HG03175 (cell line): ENCODE measurements around the gene RTEL1.
A peak's percentile ranks its signal among the peaks of the same experiment; 100 is the strongest.

Experiments used
- ATAC-seq: cut with Tn5 transposase; IDR thresholded peaks from one replicate; pipeline ENCODE4 v1.9.1; 2021; ENCODE audit warnings: mild to moderate bottlenecking, moderate library complexity; ENCODE audit not compliant: unreplicated experiment

Gene RTEL1

GRCh38 chr20:63698739-63699465 lies 40.8 kb downstream of the RTEL1 start:
- no peak for ATAC-seq

DNA sequence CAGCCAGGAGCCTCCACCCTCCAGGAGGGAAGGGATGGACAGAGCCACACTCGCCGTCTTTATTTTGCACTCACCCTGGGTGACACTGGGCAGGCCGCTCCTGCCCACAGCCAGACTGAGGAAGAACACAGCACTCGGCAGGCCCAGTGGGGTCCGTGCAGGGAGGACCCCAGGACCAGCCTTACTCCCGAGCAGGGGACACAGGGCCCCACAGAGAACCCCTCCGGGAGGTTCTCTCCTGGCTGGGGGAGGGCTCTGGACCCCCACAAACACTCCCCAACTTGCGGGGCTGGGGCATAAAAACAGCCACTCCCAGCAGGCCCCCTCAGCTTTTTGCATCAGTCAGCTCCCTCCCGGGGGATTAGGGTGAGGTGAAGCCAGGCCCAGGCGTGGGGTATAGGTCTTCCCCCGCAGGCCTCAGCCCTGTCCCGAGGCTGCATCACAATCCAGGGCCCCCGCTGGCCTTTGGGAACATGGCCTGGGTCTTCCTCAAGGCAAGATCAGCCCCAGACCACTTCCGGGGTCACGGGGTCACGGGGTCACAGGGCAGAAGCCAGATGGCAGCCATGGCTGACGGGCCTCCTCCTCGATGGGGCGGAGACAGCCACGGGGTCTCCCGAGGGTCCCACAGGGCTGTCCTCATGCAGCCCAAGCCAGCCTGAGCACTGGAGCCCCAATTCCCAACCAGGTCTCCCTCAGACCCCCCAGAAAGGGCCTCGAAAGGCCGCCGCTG lies 41.5 kb downstream of the RTEL1 start:
- ATAC-seq: no peak

DNA sequence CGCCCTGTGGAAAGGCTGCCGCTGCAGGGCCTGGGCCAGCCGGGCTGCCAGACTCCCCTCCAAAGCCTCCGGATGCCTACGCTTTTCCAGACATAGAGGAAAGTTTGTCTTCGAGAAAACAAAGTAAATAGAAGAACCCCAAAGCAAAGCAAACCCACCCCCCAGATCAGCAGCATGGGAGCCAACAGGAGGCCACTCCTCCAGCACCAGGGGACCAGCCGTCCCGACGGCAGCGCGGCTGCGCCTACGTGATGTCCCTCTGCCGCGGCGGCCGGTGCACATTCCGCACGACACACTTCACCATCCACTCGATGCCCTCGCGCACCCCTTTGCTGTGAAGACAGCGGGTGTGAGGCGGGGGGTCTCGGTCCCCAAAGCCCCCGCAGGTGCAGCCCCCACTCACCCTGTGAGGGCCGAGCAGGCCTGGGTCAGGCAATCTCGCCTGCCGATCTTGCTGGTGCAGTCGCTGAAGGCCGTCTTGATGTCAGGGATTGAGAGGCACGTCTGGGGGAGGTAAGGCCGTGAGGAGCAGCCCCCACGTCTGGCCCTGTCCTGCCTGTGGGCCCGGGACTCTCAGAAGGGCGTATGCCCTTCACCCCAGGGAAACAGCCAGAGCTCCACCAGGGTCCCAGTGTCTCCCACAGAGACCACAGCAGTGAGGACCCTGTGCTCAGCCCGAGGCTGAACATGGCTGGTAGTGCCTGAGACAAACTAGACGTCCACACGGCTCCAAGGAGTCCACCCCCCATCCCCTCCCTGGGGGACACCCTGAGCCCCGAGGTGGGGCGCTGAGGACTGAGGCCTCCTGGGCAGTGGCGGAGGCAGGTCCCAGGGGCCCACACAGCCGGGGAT lies 42.3 kb downstream of the RTEL1 start:
- ATAC-seq: no peak

- no peak for ATAC-seq
Observed at GRCh38 chr20:63701051-63701328, 42.9 kb downstream of the RTEL1 start.

- ATAC-seq: no peak
Observed at GRCh38 chr20:63701329-63702035, 43.4 kb downstream of the RTEL1 start.

- ATAC-seq: no peak
Observed at GRCh38 chr20:63702036-63702665, 44.0 kb downstream of the RTEL1 start.

DNA sequence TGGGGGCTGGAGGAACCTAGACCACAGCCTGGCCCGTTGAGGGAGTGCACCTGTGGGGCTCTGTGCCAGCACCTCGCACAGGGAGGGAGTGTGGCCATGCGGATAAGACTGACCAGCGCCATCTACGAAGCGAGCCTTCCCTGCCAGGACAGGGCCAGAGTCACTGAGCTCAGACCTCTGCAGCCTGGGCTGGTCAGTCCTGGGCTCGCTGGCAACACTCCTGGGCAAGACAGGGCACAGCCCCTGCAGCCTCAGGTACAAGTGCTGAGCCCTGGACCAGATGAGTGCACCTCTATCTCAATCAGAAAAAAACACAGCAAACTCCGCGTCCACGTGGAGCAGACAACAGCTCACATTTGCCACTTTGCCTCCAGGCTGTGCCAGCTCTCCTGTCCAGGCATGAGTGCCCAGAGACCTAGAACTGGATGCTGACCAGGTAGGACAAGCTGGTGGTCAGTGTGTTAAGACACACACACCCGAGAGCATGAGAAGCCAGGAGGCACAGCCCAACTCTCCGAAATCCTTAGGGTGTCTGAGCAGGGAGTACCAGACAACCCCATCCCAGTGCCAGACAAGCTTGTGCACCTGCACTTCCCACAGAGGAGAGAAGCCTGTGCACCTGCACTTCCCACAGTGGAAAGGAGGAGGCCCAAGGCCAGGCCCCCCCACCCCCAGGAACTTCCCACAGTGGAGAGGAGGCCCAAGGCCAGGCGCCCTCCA lies 44.8 kb downstream of the RTEL1 start:
- ATAC-seq: no peak

DNA sequence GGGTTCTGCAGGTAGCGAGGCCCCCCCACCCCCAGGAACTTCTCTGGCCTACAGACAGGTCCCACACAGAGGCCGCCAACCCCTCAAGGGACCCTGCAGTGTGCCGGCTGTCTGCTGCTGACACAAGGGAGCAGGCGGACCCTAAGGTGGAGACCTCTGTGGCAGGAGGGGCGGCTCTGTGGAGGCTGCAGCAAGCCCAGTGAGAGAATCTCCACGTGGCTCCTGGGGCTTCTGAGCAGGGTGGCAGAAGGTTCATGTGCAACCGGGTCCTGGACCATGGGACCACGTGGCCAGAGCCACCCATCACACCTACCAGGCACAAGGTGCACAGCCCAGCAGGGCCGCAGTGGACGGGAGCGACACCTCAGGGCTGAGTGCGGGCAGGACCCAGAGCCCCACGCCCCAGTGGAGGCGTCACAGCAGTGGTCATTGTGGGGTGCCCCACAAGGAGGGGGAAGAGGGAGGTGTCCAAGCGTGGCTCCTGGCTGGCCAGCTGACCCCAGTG lies 45.4 kb downstream of the RTEL1 start:
- no peak for ATAC-seq

GRCh38 chr20:63703976-63704748 lies 46.0 kb downstream of the RTEL1 start:
- no peak for ATAC-seq

DNA sequence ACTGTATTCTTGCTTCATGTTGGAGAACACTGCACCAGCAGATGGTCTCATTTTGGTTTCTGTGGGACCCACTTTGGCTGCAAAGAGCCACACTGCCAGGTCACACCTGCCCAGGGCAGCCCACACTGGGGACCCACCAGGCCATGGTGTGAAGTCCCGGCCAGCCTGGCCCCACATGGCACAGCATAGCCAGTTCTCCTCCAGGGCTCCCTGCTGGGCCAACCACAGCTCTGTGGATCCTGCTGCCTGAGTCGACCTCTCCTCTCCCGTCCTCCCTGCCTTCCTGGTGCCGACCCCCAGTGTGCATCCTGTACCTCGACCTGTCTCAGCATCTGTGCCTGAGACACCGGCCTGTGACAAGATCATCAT lies 46.6 kb downstream of the RTEL1 start:
- no peak for ATAC-seq

GRCh38 chr20:63705232-63706026 lies 47.3 kb downstream of the RTEL1 start:
- no peak for ATAC-seq

DNA sequence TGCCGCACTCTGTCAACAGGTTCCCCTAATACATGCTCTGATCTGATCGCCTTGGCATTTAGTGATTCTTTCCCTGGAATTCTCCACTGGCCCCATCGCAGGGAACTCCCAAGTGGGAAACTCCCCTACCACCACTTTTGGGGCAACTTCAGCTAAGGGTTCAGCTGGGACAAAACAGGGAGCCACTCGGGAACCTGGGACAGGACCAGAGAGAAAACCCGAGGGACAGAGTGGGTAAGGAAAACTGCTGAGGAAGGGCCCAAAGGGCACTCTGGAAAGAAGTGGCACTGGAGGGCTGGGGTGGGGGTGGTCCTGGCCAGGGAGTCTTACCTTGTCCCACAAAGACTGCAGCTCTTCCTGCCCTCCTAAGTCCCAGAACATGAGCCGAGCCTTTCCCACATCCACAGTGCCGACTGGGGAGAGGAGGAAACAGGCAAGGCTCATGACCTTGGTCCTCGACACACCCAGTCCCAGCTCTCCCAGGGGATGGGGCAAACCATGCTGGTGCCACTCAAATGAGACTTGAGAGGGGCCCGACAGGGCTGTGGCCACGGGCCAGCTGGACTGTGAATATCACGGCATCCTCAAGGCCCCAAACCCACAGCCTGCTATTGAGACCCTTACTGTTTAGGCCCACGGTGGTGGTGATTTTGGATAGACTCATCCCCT lies 48.0 kb downstream of the RTEL1 start:
- ATAC-seq: no peak

DNA sequence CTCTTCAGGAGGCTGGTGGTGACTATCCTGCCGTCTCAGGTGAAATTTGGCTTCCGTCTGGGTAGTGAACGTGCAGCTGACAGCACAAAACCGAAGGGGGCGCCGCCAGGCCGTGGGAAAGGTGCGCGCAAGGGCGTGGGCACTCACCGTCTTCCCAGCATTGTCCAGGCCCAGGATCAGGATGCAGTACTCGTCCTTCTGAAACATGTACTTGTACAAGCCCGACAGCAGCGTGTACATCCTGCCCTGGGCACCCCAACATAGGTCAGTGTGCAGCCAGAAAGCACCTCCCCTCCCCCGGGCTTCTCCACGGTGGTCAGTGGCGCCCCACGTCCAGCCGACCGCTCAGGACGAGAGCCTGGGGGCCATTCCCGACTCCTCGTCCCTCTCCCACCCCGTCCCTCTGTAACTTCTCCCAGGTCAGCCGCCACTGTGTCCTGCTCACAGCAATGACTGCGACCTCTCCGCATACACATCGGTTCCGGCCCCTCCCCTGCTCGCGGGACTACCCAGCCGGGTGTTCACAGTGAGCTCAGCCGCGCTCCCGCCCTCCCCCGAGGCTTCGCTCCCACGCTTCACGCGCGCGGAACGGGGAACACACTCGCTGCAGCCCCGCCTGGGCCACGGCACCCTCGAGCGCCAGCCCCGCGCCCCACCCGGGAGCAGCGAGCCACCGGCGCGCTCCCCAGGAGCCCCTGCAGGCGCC lies 48.9 kb downstream of the RTEL1 start:
- peak; percentile 32 for ATAC-seq

DNA sequence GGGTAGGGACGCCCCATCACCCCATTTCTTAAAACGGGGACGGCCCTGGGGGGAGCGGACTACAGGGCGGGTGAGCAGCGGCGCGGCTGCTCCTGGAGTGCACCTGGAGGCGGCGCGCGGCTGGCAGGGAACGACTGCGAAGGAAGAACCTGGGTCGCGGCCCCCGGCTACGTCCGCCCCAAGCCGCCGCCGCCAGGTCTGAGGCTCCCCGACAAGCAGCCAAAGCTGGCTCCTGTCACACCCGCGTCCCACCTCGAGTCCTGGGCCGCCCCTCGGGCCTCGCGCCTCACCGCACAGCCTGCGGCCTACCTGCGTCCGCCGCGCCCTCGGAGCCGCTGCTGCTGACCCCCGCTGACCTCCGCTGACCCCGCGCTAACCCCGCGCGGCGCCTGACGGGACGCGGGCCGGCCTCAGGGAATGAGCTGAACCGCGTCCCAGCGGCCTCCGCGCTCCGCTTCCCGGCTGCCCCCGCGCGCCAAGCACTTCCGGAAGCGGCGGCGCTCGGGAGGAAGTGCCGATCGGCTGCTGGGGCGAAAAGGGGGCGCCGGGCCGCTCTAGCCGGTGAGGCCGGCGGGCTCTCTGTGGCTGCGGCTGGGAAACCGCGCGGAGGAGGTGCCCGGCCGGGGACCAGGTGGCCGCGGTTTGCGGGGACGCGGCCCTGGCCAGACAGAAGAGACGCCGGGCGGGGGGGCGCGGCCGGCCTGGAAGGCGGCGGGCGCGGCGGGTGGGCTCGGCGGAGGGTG lies 49.6 kb downstream of the RTEL1 start, which contains the start of the genes ARFRP1 and ZGPAT:
TSS of gene ARFRP1 (minus strand) at position 419 of the 743 bp plus-strand sequence. CDS start 885 bp downstream, outside the sequence.
TSS of gene ZGPAT (plus strand) at position 482 of the 743 bp plus-strand sequence. CDS start 542 bp downstream, outside the sequence.
- peak; percentile 70 for ATAC-seq

DNA sequence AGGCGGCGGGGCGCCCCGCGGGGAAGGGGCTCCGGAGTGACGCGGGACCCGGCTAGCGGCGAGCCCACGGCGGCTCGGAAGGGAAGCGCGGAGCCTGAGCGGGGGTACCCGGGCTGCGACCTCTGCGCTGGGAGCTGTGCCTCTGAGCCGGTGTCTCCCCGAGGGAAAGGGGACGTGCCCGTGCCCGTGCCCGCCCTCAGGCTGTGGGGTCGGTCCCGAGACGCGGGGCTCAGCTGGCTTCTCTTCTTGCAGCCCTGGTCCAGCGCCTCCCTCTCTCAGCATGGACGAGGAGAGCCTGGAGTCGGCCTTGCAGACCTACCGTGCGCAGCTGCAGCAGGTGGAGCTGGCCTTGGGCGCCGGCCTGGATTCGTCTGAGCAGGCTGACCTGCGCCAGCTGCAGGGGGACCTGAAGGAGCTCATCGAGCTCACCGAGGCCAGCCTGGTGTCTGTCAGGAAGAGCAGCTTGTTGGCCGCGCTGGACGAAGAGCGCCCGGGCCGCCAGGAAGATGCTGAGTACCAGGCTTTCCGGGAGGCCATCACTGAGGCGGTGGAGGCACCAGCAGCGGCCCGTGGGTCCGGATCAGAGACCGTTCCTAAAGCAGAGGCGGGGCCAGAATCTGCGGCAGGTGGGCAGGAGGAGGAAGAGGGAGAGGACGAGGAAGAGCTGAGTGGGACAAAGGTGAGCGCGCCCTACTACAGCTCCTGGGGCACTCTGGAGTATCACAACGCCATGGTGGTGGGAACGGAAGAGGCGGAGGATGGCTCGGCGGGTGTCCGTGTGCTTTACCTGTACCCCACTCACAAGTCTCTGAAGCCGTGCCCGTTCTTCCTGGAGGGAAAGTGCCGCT lies 50.4 kb downstream of the RTEL1 start:
- peak; percentile 8 for ATAC-seq
